A549 (cell line): Measurements from ENCODE around the gene ATG10. TPM values are rescaled to one million over a fixed set of nuclear protein-coding genes. Genes with fewer than 3 reads are reported as not detected.

ENCODE experiments used
- ATAC-seq, 2 experiments: fragments of 200-7000 bp in 1 of 2; fragments of >200 bp in 1 of 2; cut with Nextera tagmentation in 1 of 2; cut with Tn5 transposase in 1 of 2; 3 replicates each; pipeline versions ENCODE4 v1.8.0 to v1.9.1; 2018 to 2020; ENCODE audit warnings: mild to moderate bottlenecking in 1 of 2, moderate library complexity in 1 of 2
- CTCF ChIA-PET: fragments of 300-600 bp; sonication (Branson Sonifier 250); formaldehyde crosslinking; extraction: SDS; loops from one replicate; lab custom pipeline; 2021; ENCODE audit warnings: antibody characterized with exemption, inconsistent platforms; lab: Yijun Ruan, JAX
- POLR2A ChIA-PET: fragments of 350-600 bp; formaldehyde crosslinking; extraction: SDS; loops from one replicate; lab custom pipeline; 2021; ENCODE audit warnings: antibody characterized with exemption, inconsistent platforms; lab: Yijun Ruan, JAX
- DNase-seq, 2 experiments: peaks; one replicate each; pipeline versions ENCODE4 v3.0.0 to v3.0.0-alpha.2; 2011 to 2016; ENCODE audit warnings: low read depth in 1 of 2, low spot score in 1 of 2
- FAIRE-seq: peaks from 2 replicates; lab custom pipeline; 2011; peaks lifted over from hg19 to GRCh38; lab: Jason Lieb, UNC
- H3K27ac ChIP-seq, 2 experiments: fragments of >200 bp; sonication (Bioruptor Twin); formaldehyde crosslinking; 3 replicates each; pipeline ENCODE4 v1.5.1; 2016 to 2017
- H3K4me1 ChIP-seq: fragments of >200 bp; sonication (Bioruptor Twin); formaldehyde crosslinking; 3 replicates; pipeline ENCODE4 v1.6.1; 2016
- H3K4me2 ChIP-seq: fragments of >200 bp; sonication (Bioruptor Twin); formaldehyde crosslinking; 3 replicates; pipeline ENCODE4 v1.6.1; 2016
- H3K4me3 ChIP-seq: fragments of >200 bp; sonication (Bioruptor Twin); formaldehyde crosslinking; 3 replicates; pipeline ENCODE4 v1.5.1; 2016
- H3K9me3 ChIP-seq: fragments of >200 bp; sonication (Bioruptor Twin); formaldehyde crosslinking; 3 replicates; pipeline ENCODE4 v1.6.1; 2016
- BCL3 ChIP-seq: fragments of >200 bp; sonication (Bioruptor Twin); formaldehyde crosslinking; IDR thresholded peaks from 3 replicates; pipeline ENCODE4 v1.6.1; 2016
- CEBPB ChIP-seq, 2 experiments: fragments of >200 bp in 1 of 2; sonication (Bioruptor Twin) in 1 of 2; formaldehyde crosslinking in 1 of 2; IDR thresholded peaks; 2 replicates each; pipeline ENCODE4 v1.6.1; 2012 to 2016
- CTCF ChIP-seq: fragments of >200 bp; sonication (Bioruptor Twin); formaldehyde crosslinking; IDR thresholded peaks from 3 replicates; pipeline ENCODE4 v1.5.1; 2016
- E2F6 ChIP-seq: IDR thresholded peaks from 2 replicates; pipeline ENCODE4 v1.6.1; 2012; ENCODE audit warnings: low read depth, borderline replicate concordance
- EHF ChIP-seq: fragments of 250-450 bp; sonication (Bioruptor Pico); IDR thresholded peaks from 2 replicates; pipeline ENCODE4 v1.5.0; 2020; ENCODE audit warnings: mild to moderate bottlenecking
- EHMT2 ChIP-seq: fragments of 200-600 bp; sonication (generic); IDR thresholded peaks from 2 replicates; pipeline ENCODE4 v1.6.1; 2016; ENCODE audit warnings: antibody characterized with exemption, low read depth, mild to moderate bottlenecking, moderate library complexity
- FOXS1 ChIP-seq: fragments of 250-450 bp; sonication (Bioruptor Pico); IDR thresholded peaks from 2 replicates; pipeline ENCODE4 v1.5.0; 2020; ENCODE audit warnings: mild to moderate bottlenecking, moderate library complexity
- HDAC2 ChIP-seq: fragments of 200-600 bp; sonication (generic); IDR thresholded peaks from 2 replicates; pipeline ENCODE4 v1.6.1; 2016
- HOXA7 ChIP-seq: fragments of 250-450 bp; sonication (Bioruptor Pico); IDR thresholded peaks from 2 replicates; pipeline ENCODE4 v1.5.0; 2020; ENCODE audit warnings: mild to moderate bottlenecking, moderate library complexity
- KDM1A ChIP-seq: fragments of 200-600 bp; sonication (generic); IDR thresholded peaks from 2 replicates; pipeline ENCODE4 v1.6.1; 2016; ENCODE audit warnings: low read depth, mild to moderate bottlenecking
- MAZ ChIP-seq: fragments of 150-350 bp; IDR thresholded peaks from 2 replicates; pipeline ENCODE4 v1.6.1; 2014; ENCODE audit warnings: antibody characterized with exemption, low read depth, low read length, borderline replicate concordance
- NPAS2 ChIP-seq: fragments of 250-450 bp; sonication (Bioruptor Pico); IDR thresholded peaks from 2 replicates; pipeline ENCODE4 v1.8.0; 2022; ENCODE audit warnings: mild to moderate bottlenecking, moderate library complexity, borderline replicate concordance
- POLR2A ChIP-seq: IDR thresholded peaks from 2 replicates; pipeline ENCODE4 v1.6.1; 2012; ENCODE audit warnings: mild to moderate bottlenecking, low read length
- RAD21 ChIP-seq, 2 experiments: fragments of >200 bp in 1 of 2; sonication (Bioruptor Twin) in 1 of 2; formaldehyde crosslinking in 1 of 2; IDR thresholded peaks in 1 of 2; conservative IDR thresholded peaks in 1 of 2; 2 replicates in 1 of 2; 3 replicates in 1 of 2; pipeline ENCODE4 v1.6.1; 2012 to 2018; ENCODE audit warnings: inconsistent platforms in 1 of 2
- RCOR1 ChIP-seq: fragments of 150-350 bp; IDR thresholded peaks from 2 replicates; pipeline ENCODE4 v1.6.1; 2014; ENCODE audit warnings: antibody characterized with exemption, low read length, low read depth
- REST ChIP-seq: fragments of 200-600 bp; sonication (generic); IDR thresholded peaks from 2 replicates; pipeline ENCODE4 v1.6.1; 2016; ENCODE audit warnings: antibody characterized with exemption, mild to moderate bottlenecking, moderate library complexity
- USF2 ChIP-seq: fragments of 450-650 bp; IDR thresholded peaks from 2 replicates; pipeline ENCODE4 v1.6.1; 2014; ENCODE audit warnings: antibody characterized with exemption
- ZFP36 ChIP-seq: fragments of 450-650 bp; IDR thresholded peaks from 2 replicates; pipeline ENCODE4 v1.6.1; 2014; ENCODE audit warnings: borderline replicate concordance; ENCODE audit not compliant: partially characterized antibody
- ZNF302 ChIP-seq: fragments of 250-450 bp; sonication (Bioruptor Pico); IDR thresholded peaks from 2 replicates; pipeline ENCODE4 v1.9.0; 2021; ENCODE audit warnings: inconsistent platforms, mild to moderate bottlenecking, moderate library complexity
- ZSCAN20 ChIP-seq: fragments of 250-450 bp; sonication (Bioruptor Pico); IDR thresholded peaks from 2 replicates; pipeline ENCODE4 v1.8.0; 2022; ENCODE audit warnings: mild to moderate bottlenecking, moderate library complexity
- WGBS: methylation state at CpG from one replicate; pipeline ENCODE4 v1.1.6; 2017; ENCODE audit errors: missing lambda C conversion rate; 5-methylcytosine and 5-hydroxymethylcytosine counted together
- polyA plus RNA-seq, 4 experiments: library from polyadenylated mRNA; depleted of rRNA in 3 of 4; stranded (reverse); fragments of >200 nt; fragmentation: RNase III in 1 of 4; extraction: RNeasy Plus Mini Kit Qiagen cat#74134 plus additional on column Dnase treatment in 1 of 4; gene quantifications; 2 replicates in 3 of 4; 3 replicates in 1 of 4; pipeline ENCODE4 v1.2.3, GENCODE V29; 2011 to 2017

Gene ATG10
- polyA plus RNA-seq, 2 of the 4 experiments (the other 2 are of a cell fraction) = 12.7 to 17.9 TPM

GRCh38 chr5:82111191-82111590 is 139.4 kb downstream of the ATG10 start:
- no peak for TF ChIP-seq EHMT2
- no peak for TF ChIP-seq MAZ
- TF ChIP-seq EHF (CRISPR knock-in tag) = no peak
- no peak for TF ChIP-seq FOXS1
- TF ChIP-seq ZFP36 = no peak
- no peak for TF ChIP-seq ZNF302 (CRISPR knock-in tag)
- TF ChIP-seq RAD21 (conservative IDR thresholded peaks at IDR 0.05 in 1 of 2, IDR thresholded peaks at IDR 0.05 in 1 of 2) = no peak
- no peak for TF ChIP-seq ZSCAN20 (CRISPR knock-in tag)
- TF ChIP-seq KDM1A = no peak
- TF ChIP-seq CEBPB (IDR thresholded peaks at IDR 0.05) = no peak
- TF ChIP-seq HOXA7 (CRISPR knock-in tag) = no peak
- no peak for TF ChIP-seq BCL3
- TF ChIP-seq NPAS2 (CRISPR knock-in tag) = no peak
- TF ChIP-seq RCOR1 = no peak
- no peak for TF ChIP-seq E2F6
- no peak for TF ChIP-seq HDAC2
- TF ChIP-seq REST = no peak
- TF ChIP-seq USF2 = no peak
- TF ChIP-seq POLR2A = no peak
- TF ChIP-seq CTCF = no peak
- Histone ChIP-seq H3K27ac (no peak overlapping the region), H3K4me1 (peaks cover 21% of the 10 kb centered on the region), H3K9me3 (no peaks in the 10 kb centered on the region), H3K4me3 (no peak overlapping the region), H3K4me2 (no peak overlapping the region)
- 60% methylated on average over 2 of the region's 2 CpGs for WGBS
- CTCF ChIA-PET = interaction anchor here (0.8 kb wide), 1 partner anchor 116 kb away, joined by 3 read pairs; no protein-coding TSS in a partner anchor
- DNase-seq (no peak), FAIRE-seq (no peak), ATAC-seq (no peak)
- POLR2A ChIA-PET = no interaction called here
